DND-41 (cell line): ENCODE data around the gene UBL7.

ENCODE experiments used
- ATAC-seq: fragments of 200-7000 bp; cut with Tn5 transposase; 3 replicates; pipeline ENCODE4 v1.9.1; 2021; ENCODE audit warnings: low read depth; ENCODE audit not compliant: insufficient read depth
- DNase-seq: peaks from one replicate; pipeline ENCODE4 v3.0.0-alpha.2; 2020
- H2AFZ ChIP-seq: 2 replicates; pipeline ENCODE4 v1.6.0; 2012; ENCODE audit warnings: low read depth, low read length
- H3K27ac ChIP-seq: 2 replicates; pipeline ENCODE4 v1.5.1; 2012; ENCODE audit warnings: low read length, inconsistent platforms
- H3K27me3 ChIP-seq: fragments of 200-600 bp; sonication (generic); 2 replicates; pipeline ENCODE4 v1.6.0; 2012; ENCODE audit warnings: low read length, mild to moderate bottlenecking, inconsistent platforms; ENCODE audit not compliant: insufficient read depth, poor library complexity
- H3K36me3 ChIP-seq: 2 replicates; pipeline ENCODE4 v1.5.1; 2012; ENCODE audit warnings: low read length, inconsistent platforms; ENCODE audit not compliant: insufficient read depth
- H3K4me1 ChIP-seq: 2 replicates; pipeline ENCODE4 v1.5.1; 2012; ENCODE audit warnings: mild to moderate bottlenecking, low read length; ENCODE audit not compliant: insufficient read depth
- H3K4me2 ChIP-seq: 2 replicates; pipeline ENCODE4 v1.6.0; 2012; ENCODE audit warnings: mild to moderate bottlenecking, moderate library complexity, low read length, inconsistent platforms; ENCODE audit not compliant: insufficient read depth
- H3K4me3 ChIP-seq, 2 experiments: fragments of 200-600 bp in 1 of 2; shearing (Covaris generic) in 1 of 2; 2 replicates each; pipeline ENCODE4 v1.5.1; 2012 to 2016; ENCODE audit warnings: inconsistent platforms in 2 of 2, low read length in 2 of 2, mild to moderate bottlenecking in 2 of 2, low read depth in 1 of 2, moderate library complexity in 1 of 2
- H3K79me2 ChIP-seq: 2 replicates; pipeline ENCODE4 v1.6.0; 2012; ENCODE audit warnings: low read length, inconsistent platforms; ENCODE audit not compliant: insufficient read depth
- H3K9ac ChIP-seq: 2 replicates; pipeline ENCODE4 v1.6.0; 2012; ENCODE audit warnings: low read depth, mild to moderate bottlenecking, inconsistent platforms, low read length, moderate library complexity
- H3K9me3 ChIP-seq: 2 replicates; pipeline ENCODE4 v1.5.1; 2012; ENCODE audit warnings: low read length, moderate library complexity, mild to moderate bottlenecking, inconsistent platforms; ENCODE audit not compliant: insufficient read depth, severe bottlenecking
- H4K20me1 ChIP-seq: 2 replicates; pipeline ENCODE4 v1.6.0; 2012; ENCODE audit warnings: low read length; ENCODE audit not compliant: insufficient read depth
- CTCF ChIP-seq: IDR thresholded peaks from 2 replicates; pipeline ENCODE4 v1.5.1; 2012; ENCODE audit warnings: borderline replicate concordance, low read length, moderate library complexity, mild to moderate bottlenecking; ENCODE audit not compliant: poor library complexity, severe bottlenecking; ENCODE audit errors: extremely low read depth
- EZH2 ChIP-seq: IDR thresholded peaks from 3 replicates; pipeline ENCODE4 v1.6.1; 2012; ENCODE audit warnings: borderline replicate concordance, low read depth, mild to moderate bottlenecking, moderate library complexity, low read length, inconsistent platforms; ENCODE audit not compliant: severe bottlenecking

Gene UBL7

DNA sequence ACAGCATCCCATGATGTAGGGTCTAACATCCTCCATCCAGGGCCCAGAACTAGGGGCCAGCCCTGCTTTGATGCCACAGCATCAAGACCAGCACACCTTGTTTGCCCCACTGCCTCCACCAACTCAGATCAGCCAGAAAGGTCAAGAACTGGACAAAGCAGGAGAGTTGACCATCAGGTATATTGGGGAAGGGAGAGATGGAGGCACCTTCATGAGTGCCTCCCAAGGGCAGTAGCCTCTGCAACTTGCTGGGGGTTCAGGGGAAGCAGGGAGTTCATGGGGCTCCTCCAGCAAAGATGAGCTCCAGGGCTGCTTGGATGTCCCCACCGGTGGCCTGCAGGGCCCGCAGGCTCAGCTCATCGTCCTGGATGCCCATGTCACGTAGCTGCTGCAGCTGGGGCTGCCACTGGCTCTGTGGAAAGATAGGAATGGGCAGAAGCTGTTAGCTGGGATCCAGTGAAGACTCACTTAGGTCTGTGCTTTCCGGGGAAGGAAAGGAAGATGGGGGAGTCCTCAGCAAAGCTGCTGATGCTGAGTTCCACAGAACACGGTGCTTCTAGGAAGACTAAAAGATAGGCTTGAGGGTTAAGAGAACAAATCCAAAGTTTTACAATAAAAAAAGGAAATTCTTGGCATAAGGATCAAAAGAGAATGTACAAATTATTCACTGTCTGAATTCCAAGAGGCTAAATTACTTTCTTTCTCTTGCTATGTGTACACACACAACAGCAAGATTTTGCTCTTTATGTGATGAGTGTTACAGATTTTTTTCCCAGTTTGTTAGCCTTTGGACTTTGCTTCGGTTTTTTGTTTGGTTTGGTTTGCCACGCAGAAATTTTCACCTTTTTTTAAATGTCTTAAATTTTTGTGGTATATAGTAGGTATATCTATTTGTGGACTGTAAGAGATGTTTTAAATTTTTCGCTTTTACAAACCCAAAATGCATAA is 14.9 kb downstream of the UBL7 start:
- Histone ChIP-seq H3K4me3 (no peak overlapping the region), H3K79me2 (no peaks in the 10 kb centered on the region), H3K36me3 (peaks cover 56% of the 10 kb centered on the region), H3K27me3 (no peaks in the 10 kb centered on the region), H3K4me2 (no peak overlapping the region), H3K9me3 (no peaks in the 10 kb centered on the region), H3K9ac (no peak overlapping the region), H3K4me1 (no peaks in the 10 kb centered on the region), H3K27ac (no peak overlapping the region), H4K20me1 (no peaks in the 10 kb centered on the region), H2AFZ (no peak overlapping the region)
- DNase-seq, result no peak
- no peak for ATAC-seq
- no peak for TF ChIP-seq EZH2
- TF ChIP-seq CTCF, result no peak

- ATAC-seq (no peak), DNase-seq (no peak)
- TF ChIP-seq CTCF, result no peak
- no peak for TF ChIP-seq EZH2
- Histone ChIP-seq H3K4me2 (no peak overlapping the region), H4K20me1 (no peaks in the 10 kb centered on the region), H3K27me3 (no peaks in the 10 kb centered on the region), H2AFZ (no peak overlapping the region), H3K9ac (no peak overlapping the region), H3K27ac (no peak overlapping the region), H3K4me1 (no peaks in the 10 kb centered on the region), H3K4me3 (no peak overlapping the region), H3K79me2 (no peaks in the 10 kb centered on the region), H3K9me3 (no peaks in the 10 kb centered on the region), H3K36me3 (peaks cover 39% of the 10 kb centered on the region)
Measured at GRCh38 chr15:74444106-74445062, 16.6 kb downstream of the UBL7 start.

DNA sequence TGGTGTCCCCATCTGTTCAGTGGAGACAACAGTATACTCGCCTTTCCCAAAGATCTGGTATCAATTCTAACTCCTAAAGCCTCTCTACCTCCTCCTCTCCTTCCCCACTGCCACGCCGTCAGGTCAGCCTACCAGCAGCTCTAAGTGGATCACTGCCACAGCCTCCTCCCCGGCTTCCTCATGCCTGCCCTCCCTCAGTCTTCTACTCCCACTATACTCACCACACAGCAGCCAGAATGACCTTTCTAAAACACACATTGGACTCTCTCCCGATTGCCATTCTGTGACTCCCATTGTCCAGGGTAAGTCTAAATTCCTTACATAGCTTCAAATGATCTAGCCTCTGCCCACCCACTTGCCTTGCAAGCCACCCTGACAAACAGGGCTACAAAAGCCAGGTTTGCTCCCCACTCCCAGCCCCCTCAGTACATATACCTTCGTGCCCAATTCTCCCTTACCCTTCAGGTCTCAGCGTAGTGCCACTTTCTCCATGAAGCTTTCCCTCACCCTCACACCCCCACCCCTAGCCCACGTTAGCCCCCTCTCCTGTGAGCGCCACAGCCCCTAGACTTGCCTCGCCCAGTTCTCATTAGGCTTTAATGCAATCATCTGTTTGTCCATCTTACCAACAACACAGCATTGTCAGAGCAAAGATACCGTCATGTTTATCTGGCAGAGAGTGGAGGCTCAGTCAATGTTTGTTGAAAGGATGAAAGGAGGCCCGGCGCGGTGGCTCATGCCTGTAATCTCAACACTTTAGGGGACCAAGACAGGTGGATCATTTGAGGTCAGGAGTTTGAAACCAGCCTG is 17.7 kb downstream of the UBL7 start:
- Histone ChIP-seq H4K20me1 (no peaks in the 10 kb centered on the region), H3K36me3 (peaks cover 28% of the 10 kb centered on the region), H3K27me3 (no peaks in the 10 kb centered on the region), H3K9me3 (no peaks in the 10 kb centered on the region), H3K4me3 (no peak overlapping the region), H3K4me2 (no peak overlapping the region), H3K4me1 (no peaks in the 10 kb centered on the region), H2AFZ (no peak overlapping the region), H3K79me2 (no peaks in the 10 kb centered on the region), H3K9ac (no peak overlapping the region), H3K27ac (no peak overlapping the region)
- TF ChIP-seq CTCF (no peak), EZH2 (no peak)
- DNase-seq (no peak), ATAC-seq (no peak)
